Esophagus (tissue), 2 donors: Measurements from ENCODE around the gene CDH3. TPM values are rescaled to one million over a fixed set of nuclear protein-coding genes. Genes with fewer than 3 reads are reported as not detected.

Experiments
- H3K27ac ChIP-seq, 2 donors: one replicate each; pipeline ENCODE4 v1.5.1; 2013; ENCODE audit warnings: low read depth in 2 of 2, mild to moderate bottlenecking in 2 of 2, inconsistent platforms in 1 of 2, low read length in 1 of 2, moderate library complexity in 1 of 2
- H3K27me3 ChIP-seq, 2 donors: one replicate each; pipeline ENCODE4 v1.6.1; 2013; ENCODE audit warnings: low read length in 2 of 2, control low read depth in 1 of 2, mild to moderate bottlenecking in 1 of 2; ENCODE audit not compliant: insufficient read depth in 2 of 2, control insufficient read depth in 1 of 2
- H3K36me3 ChIP-seq, 2 donors: one replicate each; pipeline ENCODE4 v1.6.1; 2013; ENCODE audit warnings: low read length in 1 of 2; ENCODE audit not compliant: control insufficient read depth in 2 of 2, insufficient read depth in 2 of 2
- H3K4me1 ChIP-seq, 2 donors: one replicate each; pipeline ENCODE4 v1.6.1; 2013; ENCODE audit warnings: low read length in 1 of 2; ENCODE audit not compliant: control insufficient read depth in 2 of 2, insufficient read depth in 2 of 2
- H3K4me3 ChIP-seq, 2 donors: one replicate each; pipeline ENCODE4 v1.5.1; 2013; ENCODE audit warnings: low read length in 2 of 2, mild to moderate bottlenecking in 2 of 2, low read depth in 1 of 2, moderate library complexity in 1 of 2
- H3K9me3 ChIP-seq, 2 donors: one replicate each; pipeline ENCODE4 v1.6.1; 2013; ENCODE audit warnings: mild to moderate bottlenecking in 2 of 2, low read depth in 1 of 2, low read length in 1 of 2, moderate library complexity in 1 of 2; ENCODE audit not compliant: control insufficient read depth in 2 of 2, insufficient read depth in 1 of 2
- WGBS, 2 donors: extraction: QIAGEN DNeasy Blood & Tissue Kit; methylation state at CpG; one replicate each; pipeline ENCODE4 v1.1.7; 2013; 5-methylcytosine and 5-hydroxymethylcytosine counted together
- polyA plus RNA-seq, 2 donors: library from polyadenylated mRNA; stranded (reverse); fragments of 200-250 nt; gene quantifications; one replicate each; pipeline ENCODE4 v1.2.3, GENCODE V29; 2013
- donor health status: healthy with polysubstance abuse.
- donor health status: Bipolar disorder and iron deficiency.

The CDH3 gene
- polyA plus RNA-seq, 2 donors, result 12.2 to 36.3 TPM

- H3K27me3 ChIP-seq, result no peaks in the 10 kb centered on the region
- 82 to 84% methylated on average over 4 of the region's 4 CpGs for WGBS, 2 donors
Observed at GRCh38 chr16:68728523-68728922, 83.4 kb downstream of the CDH3 start.

GRCh38 chr16:68731637-68732036 is 86.5 kb downstream of the CDH3 start:
- 27 to 28% methylated on average over 3 of the region's 3 CpGs for WGBS, 2 donors
- H3K27ac ChIP-seq, result peak overlapping the region in 1 of 2 donors; percentile 18
- no peaks in the 10 kb centered on the region for H3K4me1 ChIP-seq
- H3K9me3 ChIP-seq, result no peaks in the 10 kb centered on the region
- no peaks in the 10 kb centered on the region for H3K27me3 ChIP-seq
- H3K4me3 ChIP-seq, result no peak overlapping the region
- no peaks in the 10 kb centered on the region for H3K36me3 ChIP-seq

More at GRCh38 chr16:68728523-68728922, 83.4 kb downstream of the CDH3 start:
- H3K36me3 ChIP-seq, result no peaks in the 10 kb centered on the region
- peaks cover 0 to 2% of the 10 kb centered on the region in 2 donors for H3K4me1 ChIP-seq
- no peak overlapping the region for H3K27ac ChIP-seq
- no peak overlapping the region for H3K4me3 ChIP-seq
- H3K9me3 ChIP-seq, result peaks cover 0 to 6% of the 10 kb centered on the region in 2 donors

GRCh38 chr16:68732042-68732680 is 87.1 kb downstream of the CDH3 start:
- no peaks in the 10 kb centered on the region for H3K36me3 ChIP-seq
- H3K27ac ChIP-seq, result peak overlapping the region; percentile 39 to 57
- no peak overlapping the region for H3K4me3 ChIP-seq
- 30 to 33% methylated on average over 8 of the region's 8 CpGs for WGBS, 2 donors
- no peaks in the 10 kb centered on the region for H3K4me1 ChIP-seq
- H3K27me3 ChIP-seq, result no peaks in the 10 kb centered on the region
- H3K9me3 ChIP-seq, result no peaks in the 10 kb centered on the region

- no peaks in the 10 kb centered on the region for H3K9me3 ChIP-seq
- H3K27ac ChIP-seq, result peak overlapping the region; percentile 39 to 57
- H3K4me1 ChIP-seq, result no peaks in the 10 kb centered on the region
- no peaks in the 10 kb centered on the region for H3K27me3 ChIP-seq
- H3K36me3 ChIP-seq, result no peaks in the 10 kb centered on the region
- H3K4me3 ChIP-seq, result no peak overlapping the region
- 50 to 62% methylated on average over 4 of the region's 4 CpGs for WGBS, 2 donors
Observed at GRCh38 chr16:68732741-68733399, 87.8 kb downstream of the CDH3 start.

- Histone ChIP-seq H3K27me3 (no peaks in the 10 kb centered on the region), H3K27ac (no peak overlapping the region), H3K36me3 (no peaks in the 10 kb centered on the region), H3K9me3 (no peaks in the 10 kb centered on the region), H3K4me1 (no peaks in the 10 kb centered on the region), H3K4me3 (no peak overlapping the region)
- 92 to 94% methylated on average over 9 of the region's 9 CpGs for WGBS, 2 donors
Observed at GRCh38 chr16:68733570-68733969, 88.5 kb downstream of the CDH3 start.

- H3K4me1 ChIP-seq, result no peaks in the 10 kb centered on the region
- H3K36me3 ChIP-seq, result no peaks in the 10 kb centered on the region
- no peaks in the 10 kb centered on the region for H3K9me3 ChIP-seq
- no peaks in the 10 kb centered on the region for H3K27me3 ChIP-seq
- no peak overlapping the region for H3K27ac ChIP-seq
- H3K4me3 ChIP-seq, result no peak overlapping the region
- WGBS, 2 donors, result 95 to 98% methylated on average over 2 of the region's 2 CpGs
Observed at GRCh38 chr16:68734782-68735181, 89.7 kb downstream of the CDH3 start.

- Histone ChIP-seq H3K9me3 (no peaks in the 10 kb centered on the region), H3K36me3 (no peaks in the 10 kb centered on the region), H3K27me3 (no peaks in the 10 kb centered on the region), H3K4me1 (no peaks in the 10 kb centered on the region), H3K4me3 (no peak overlapping the region), H3K27ac (no peak overlapping the region)
- WGBS, 2 donors, result 77 to 78% methylated on average over 12 of the region's 12 CpGs
Observed at GRCh38 chr16:68736561-68736960, 91.5 kb downstream of the CDH3 start.

GRCh38 chr16:68737046-68737729 is 92.1 kb downstream of the CDH3 start, which contains the start of gene CDH1:
Gene CDH1 (plus strand): TSS chr16:68737292. CDS start chr16:68737416, 124 bp downstream.
- Histone ChIP-seq H3K27me3 (no peaks in the 10 kb centered on the region), H3K27ac (peak within 1 kb of the TSS; percentile 84 to 87), H3K36me3 (no peaks in the 10 kb centered on the region), H3K4me3 (peak within 1 kb of the TSS; percentile 67 to 69), H3K4me1 (no peaks in the 10 kb centered on the region), H3K9me3 (no peaks in the 10 kb centered on the region)
- 1 to 3% methylated on average over 60 to 63 of the region's 63 CpGs for WGBS, 2 donors

- H3K27ac ChIP-seq, result peak overlapping the region; percentile 84 to 87
- peak overlapping the region; percentile 67 to 69 for H3K4me3 ChIP-seq
- 10 to 11% methylated on average over 58 of the region's 58 CpGs for WGBS, 2 donors
- no peaks in the 10 kb centered on the region for H3K27me3 ChIP-seq
- no peaks in the 10 kb centered on the region for H3K9me3 ChIP-seq
- peaks cover 0 to 3% of the 10 kb centered on the region in 2 donors for H3K4me1 ChIP-seq
- no peaks in the 10 kb centered on the region for H3K36me3 ChIP-seq
Observed at GRCh38 chr16:68737730-68738629, 92.9 kb downstream of the CDH3 start.
